Measurements from ENCODE around the gene BRPF1.

Gene BRPF1

GRCh38 chr3:9690451-9691450, 40.8 kb upstream of the BRPF1 start:
- Histone ChIP-seq H3K36me3 (ENCODE audit: insufficient read depth, low read length) (peaks cover 82% of the 10 kb centered on the region), H3K27ac (ENCODE audit: low read depth, low read length) (no peak overlapping the region), H3K9me3 (ENCODE audit: low read length) (no peaks in the 10 kb centered on the region), H3K27me3 (ENCODE audit: control insufficient read depth in 1 of 2, insufficient read depth in 2 of 2, low read length in 2 of 2) (no peaks in the 10 kb centered on the region), H3K9ac (ENCODE audit: low read length) (no peak overlapping the region), H3K4me1 (ENCODE audit: insufficient read depth, low read length) (no peaks in the 10 kb centered on the region), H3K4me3 (ENCODE audit: low read depth in 1 of 2, low read length in 2 of 2) (no peak overlapping the region)

DNA sequence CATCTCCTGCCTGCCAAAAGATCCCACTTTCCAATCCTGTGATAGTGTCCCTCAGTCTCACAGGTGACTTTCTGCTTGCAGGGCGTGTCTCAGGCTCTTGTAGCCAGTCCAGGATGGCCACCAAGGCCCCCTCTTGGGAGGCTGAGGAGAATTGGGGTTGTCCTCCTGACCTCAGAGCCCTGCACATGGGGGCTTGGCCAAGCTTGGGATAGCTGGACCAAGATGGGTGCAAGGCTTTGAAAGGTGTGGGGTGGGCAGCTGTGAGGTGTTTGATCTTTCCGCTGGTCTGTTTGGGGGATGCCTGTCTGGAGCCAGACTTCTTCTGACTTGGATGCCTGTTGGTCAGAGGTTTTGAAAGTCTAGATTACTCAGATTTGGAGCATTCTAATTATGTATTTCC, 39.9 kb upstream of the BRPF1 start:
- H3K36me3 ChIP-seq (ENCODE audit: insufficient read depth, low read length): peaks cover 75% of the 10 kb centered on the region
- no peaks in the 10 kb centered on the region for H3K4me1 ChIP-seq (ENCODE audit: insufficient read depth, low read length)
- H3K27ac ChIP-seq (ENCODE audit: low read depth, low read length): no peak overlapping the region
- H3K4me3 ChIP-seq (ENCODE audit: low read depth in 1 of 2, low read length in 2 of 2): no peak overlapping the region
- no peaks in the 10 kb centered on the region for H3K27me3 ChIP-seq (ENCODE audit: control insufficient read depth in 1 of 2, insufficient read depth in 2 of 2, low read length in 2 of 2)
- H3K9ac ChIP-seq (ENCODE audit: low read length): no peak overlapping the region
- H3K9me3 ChIP-seq (ENCODE audit: low read length): no peaks in the 10 kb centered on the region

- no peak overlapping the region for H3K9ac ChIP-seq (ENCODE audit: low read length)
- H3K9me3 ChIP-seq (ENCODE audit: low read length): no peaks in the 10 kb centered on the region
- H3K4me3 ChIP-seq (ENCODE audit: low read depth in 1 of 2, low read length in 2 of 2): no peak overlapping the region
- H3K27me3 ChIP-seq (ENCODE audit: control insufficient read depth in 1 of 2, insufficient read depth in 2 of 2, low read length in 2 of 2): no peaks in the 10 kb centered on the region
- no peaks in the 10 kb centered on the region for H3K4me1 ChIP-seq (ENCODE audit: insufficient read depth, low read length)
- peaks cover 76% of the 10 kb centered on the region for H3K36me3 ChIP-seq (ENCODE audit: insufficient read depth, low read length)
- no peak overlapping the region for H3K27ac ChIP-seq (ENCODE audit: low read depth, low read length)
Measured at GRCh38 chr3:9692416-9692815, 39.1 kb upstream of the BRPF1 start.

- no peak overlapping the region for H3K4me3 ChIP-seq (ENCODE audit: low read depth in 1 of 2, low read length in 2 of 2)
- no peak overlapping the region for H3K9ac ChIP-seq (ENCODE audit: low read length)
- no peaks in the 10 kb centered on the region for H3K27me3 ChIP-seq (ENCODE audit: control insufficient read depth in 1 of 2, insufficient read depth in 2 of 2, low read length in 2 of 2)
- H3K9me3 ChIP-seq (ENCODE audit: low read length): no peaks in the 10 kb centered on the region
- no peak overlapping the region for H3K27ac ChIP-seq (ENCODE audit: low read depth, low read length)
- H3K36me3 ChIP-seq (ENCODE audit: insufficient read depth, low read length): peaks cover 71% of the 10 kb centered on the region
- H3K4me1 ChIP-seq (ENCODE audit: insufficient read depth, low read length): no peaks in the 10 kb centered on the region
Measured at GRCh38 chr3:9695345-9695744, 36.2 kb upstream of the BRPF1 start.

DNA sequence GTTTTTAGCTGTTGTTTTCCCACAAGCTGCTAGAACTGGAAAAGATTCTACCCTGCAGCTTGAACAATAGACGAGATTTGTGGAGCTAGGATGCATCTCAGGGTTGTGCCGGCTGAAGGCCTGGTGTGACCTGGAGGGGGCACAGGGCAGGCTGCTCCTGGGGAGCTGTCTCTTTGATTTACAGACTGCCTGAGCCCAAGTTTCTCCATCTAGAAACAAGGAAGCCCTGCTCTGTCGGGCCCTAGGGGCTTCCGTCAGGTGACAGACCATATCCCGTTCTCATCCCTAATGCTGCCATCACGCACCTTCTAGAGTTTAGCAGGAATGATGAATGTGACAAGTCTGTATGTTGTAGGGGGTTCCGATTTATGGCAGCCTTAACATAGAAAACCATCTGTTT, 35.8 kb upstream of the BRPF1 start:
- H3K4me1 ChIP-seq (ENCODE audit: insufficient read depth, low read length): no peaks in the 10 kb centered on the region
- H3K9ac ChIP-seq (ENCODE audit: low read length): no peak overlapping the region
- H3K4me3 ChIP-seq (ENCODE audit: low read depth in 1 of 2, low read length in 2 of 2): no peak overlapping the region
- no peaks in the 10 kb centered on the region for H3K9me3 ChIP-seq (ENCODE audit: low read length)
- H3K27ac ChIP-seq (ENCODE audit: low read depth, low read length): no peak overlapping the region
- peaks cover 70% of the 10 kb centered on the region for H3K36me3 ChIP-seq (ENCODE audit: insufficient read depth, low read length)
- no peaks in the 10 kb centered on the region for H3K27me3 ChIP-seq (ENCODE audit: control insufficient read depth in 1 of 2, insufficient read depth in 2 of 2, low read length in 2 of 2)

- no peaks in the 10 kb centered on the region for H3K27me3 ChIP-seq (ENCODE audit: control insufficient read depth in 1 of 2, insufficient read depth in 2 of 2, low read length in 2 of 2)
- no peak overlapping the region for H3K9ac ChIP-seq (ENCODE audit: low read length)
- H3K9me3 ChIP-seq (ENCODE audit: low read length): no peaks in the 10 kb centered on the region
- no peaks in the 10 kb centered on the region for H3K4me1 ChIP-seq (ENCODE audit: insufficient read depth, low read length)
- H3K36me3 ChIP-seq (ENCODE audit: insufficient read depth, low read length): peaks cover 61% of the 10 kb centered on the region
- no peak overlapping the region for H3K27ac ChIP-seq (ENCODE audit: low read depth, low read length)
- H3K4me3 ChIP-seq (ENCODE audit: low read depth in 1 of 2, low read length in 2 of 2): no peak overlapping the region
Measured at GRCh38 chr3:9696480-9697220, 34.9 kb upstream of the BRPF1 start.

- Histone ChIP-seq H3K36me3 (ENCODE audit: insufficient read depth, low read length) (peaks cover 58% of the 10 kb centered on the region), H3K4me1 (ENCODE audit: insufficient read depth, low read length) (no peaks in the 10 kb centered on the region), H3K27ac (ENCODE audit: low read depth, low read length) (no peak overlapping the region), H3K4me3 (ENCODE audit: low read depth in 1 of 2, low read length in 2 of 2) (no peak overlapping the region), H3K27me3 (ENCODE audit: control insufficient read depth in 1 of 2, insufficient read depth in 2 of 2, low read length in 2 of 2) (no peaks in the 10 kb centered on the region), H3K9me3 (ENCODE audit: low read length) (no peaks in the 10 kb centered on the region), H3K9ac (ENCODE audit: low read length) (no peak overlapping the region)
Measured at GRCh38 chr3:9697892-9698291, 33.6 kb upstream of the BRPF1 start.

DNA sequence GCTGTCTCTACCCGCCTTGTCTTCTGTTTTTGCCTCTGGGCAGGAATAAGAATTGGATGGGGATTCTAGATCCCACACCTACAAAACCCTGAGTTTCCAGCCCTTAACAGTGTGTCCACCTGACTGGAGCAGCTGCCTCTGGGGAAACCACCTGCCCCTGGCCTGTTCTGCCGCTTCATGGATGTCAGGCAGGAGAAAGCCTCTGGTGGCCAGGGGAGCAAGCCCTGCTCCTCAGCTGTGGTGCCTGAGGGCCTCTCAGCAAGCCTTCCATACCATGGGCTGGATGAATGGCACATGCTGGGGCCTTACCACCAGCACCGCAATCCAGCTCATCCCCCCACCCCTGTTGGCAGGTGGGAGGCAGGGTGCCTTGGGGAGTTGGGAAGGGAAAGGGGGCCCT, 33.2 kb upstream of the BRPF1 start:
- Histone ChIP-seq H3K27ac (ENCODE audit: low read depth, low read length) (no peak overlapping the region), H3K27me3 (ENCODE audit: control insufficient read depth in 1 of 2, insufficient read depth in 2 of 2, low read length in 2 of 2) (peaks cover 0 to 3% of the 10 kb centered on the region in 2 donors), H3K9me3 (ENCODE audit: low read length) (no peaks in the 10 kb centered on the region), H3K4me1 (ENCODE audit: insufficient read depth, low read length) (no peaks in the 10 kb centered on the region), H3K4me3 (ENCODE audit: low read depth in 1 of 2, low read length in 2 of 2) (no peak overlapping the region), H3K9ac (ENCODE audit: low read length) (no peak overlapping the region), H3K36me3 (ENCODE audit: insufficient read depth, low read length) (peaks cover 54% of the 10 kb centered on the region)

- Histone ChIP-seq H3K9ac (ENCODE audit: low read length) (no peak overlapping the region), H3K27me3 (ENCODE audit: control insufficient read depth in 1 of 2, insufficient read depth in 2 of 2, low read length in 2 of 2) (peaks cover 13 to 14% of the 10 kb centered on the region in 2 donors), H3K9me3 (ENCODE audit: low read length) (no peaks in the 10 kb centered on the region), H3K27ac (ENCODE audit: low read depth, low read length) (no peak overlapping the region), H3K36me3 (ENCODE audit: insufficient read depth, low read length) (peaks cover 43% of the 10 kb centered on the region), H3K4me1 (ENCODE audit: insufficient read depth, low read length) (peaks cover 11% of the 10 kb centered on the region), H3K4me3 (ENCODE audit: low read depth in 1 of 2, low read length in 2 of 2) (no peak overlapping the region)
Measured at GRCh38 chr3:9700536-9700935, 31.0 kb upstream of the BRPF1 start.

- no peak overlapping the region for H3K4me3 ChIP-seq (ENCODE audit: low read depth in 1 of 2, low read length in 2 of 2)
Measured at GRCh38 chr3:9701006-9701405, 30.5 kb upstream of the BRPF1 start.

GRCh38 chr3:9701711-9702110, 29.8 kb upstream of the BRPF1 start:
- Histone ChIP-seq H3K4me1 (ENCODE audit: insufficient read depth, low read length) (peaks cover 11% of the 10 kb centered on the region), H3K9ac (ENCODE audit: low read length) (no peak overlapping the region), H3K4me3 (ENCODE audit: low read depth in 1 of 2, low read length in 2 of 2) (no peak overlapping the region), H3K36me3 (ENCODE audit: insufficient read depth, low read length) (peaks cover 41% of the 10 kb centered on the region), H3K9me3 (ENCODE audit: low read length) (no peaks in the 10 kb centered on the region), H3K27me3 (ENCODE audit: control insufficient read depth in 1 of 2, insufficient read depth in 2 of 2, low read length in 2 of 2) (peaks cover 13 to 14% of the 10 kb centered on the region in 2 donors), H3K27ac (ENCODE audit: low read depth, low read length) (no peak overlapping the region)

More at GRCh38 chr3:9701006-9701405, 30.5 kb upstream of the BRPF1 start:
- H3K27ac ChIP-seq (ENCODE audit: low read depth, low read length): no peak overlapping the region
- H3K9ac ChIP-seq (ENCODE audit: low read length): no peak overlapping the region
- peaks cover 13 to 14% of the 10 kb centered on the region in 2 donors for H3K27me3 ChIP-seq (ENCODE audit: control insufficient read depth in 1 of 2, insufficient read depth in 2 of 2, low read length in 2 of 2)
- H3K36me3 ChIP-seq (ENCODE audit: insufficient read depth, low read length): peaks cover 43% of the 10 kb centered on the region
- peaks cover 11% of the 10 kb centered on the region for H3K4me1 ChIP-seq (ENCODE audit: insufficient read depth, low read length)
- H3K9me3 ChIP-seq (ENCODE audit: low read length): no peaks in the 10 kb centered on the region
